Mesenteric fat pad (tissue), 1 donor: Measurements from ENCODE around the gene NOA1. TPM values are rescaled to one million over a fixed set of nuclear protein-coding genes. Genes with fewer than 3 reads are reported as not detected.
"Not testable (repeated sequence)": the region's sequence is repeated elsewhere in the genome, so short reads cannot be mapped to it uniquely, and the experiment has no call there.

ENCODE experiments used
- DNase-seq: peaks from one replicate; pipeline ENCODE4 v3.0.0-alpha.2; 2020; ENCODE audit warnings: low spot score
- total RNA-seq: library from RNA; stranded (reverse); fragmentation: NEBNext Ultra II Directional; extraction: Animal tissue kit (Norgen Biotek cat#: 25700); gene quantifications from one replicate; pipeline ENCODE4 v1.2.1, GENCODE V29; 2021
- donor health status: DM: yes; HTN: yes; CAD: no.

NOA1 gene
- total RNA-seq, 1 donor from 2014 or later, result 10.5 TPM

DNA sequence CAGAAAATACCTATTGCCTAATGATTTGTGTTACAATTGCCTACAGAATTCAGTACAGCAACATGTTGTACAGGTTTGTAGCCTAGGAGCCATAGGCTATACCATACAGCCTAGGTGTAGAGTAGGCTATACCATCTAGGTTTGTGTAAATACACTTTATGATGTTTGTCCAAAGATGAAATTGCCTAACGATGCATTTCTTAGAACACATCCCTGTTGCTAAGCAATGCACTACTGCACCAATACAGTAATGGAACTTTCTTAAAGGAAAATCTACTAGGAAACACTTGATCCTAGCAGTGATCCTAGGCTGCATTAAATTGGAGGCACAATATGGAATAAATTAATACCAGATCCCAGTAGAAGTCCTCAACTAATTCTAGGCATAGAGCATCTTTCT, 18.3 kb downstream of the NOA1 start:
- DNase-seq, result no peak

DNA sequence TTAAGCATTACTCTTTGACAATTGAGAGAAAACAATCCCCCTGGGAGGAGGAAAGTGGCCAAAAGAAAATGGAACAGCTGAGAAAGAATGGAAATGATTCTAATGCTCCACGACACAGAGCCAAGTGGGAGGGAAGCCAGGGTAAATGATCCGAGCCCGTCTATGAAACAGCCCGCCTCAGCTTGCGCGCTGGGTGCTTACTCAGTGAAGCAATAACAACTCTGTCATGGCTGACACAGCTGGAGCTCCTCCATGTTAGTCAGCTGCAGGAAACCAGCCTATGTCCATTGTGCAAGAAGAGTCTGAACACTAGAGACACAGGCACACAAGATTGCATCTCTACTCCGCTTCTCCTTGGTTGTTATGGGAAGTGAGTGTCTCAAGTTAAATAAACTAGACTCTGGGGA, 19.3 kb downstream of the NOA1 start:
- DNase-seq, result peak; percentile 93

DNA sequence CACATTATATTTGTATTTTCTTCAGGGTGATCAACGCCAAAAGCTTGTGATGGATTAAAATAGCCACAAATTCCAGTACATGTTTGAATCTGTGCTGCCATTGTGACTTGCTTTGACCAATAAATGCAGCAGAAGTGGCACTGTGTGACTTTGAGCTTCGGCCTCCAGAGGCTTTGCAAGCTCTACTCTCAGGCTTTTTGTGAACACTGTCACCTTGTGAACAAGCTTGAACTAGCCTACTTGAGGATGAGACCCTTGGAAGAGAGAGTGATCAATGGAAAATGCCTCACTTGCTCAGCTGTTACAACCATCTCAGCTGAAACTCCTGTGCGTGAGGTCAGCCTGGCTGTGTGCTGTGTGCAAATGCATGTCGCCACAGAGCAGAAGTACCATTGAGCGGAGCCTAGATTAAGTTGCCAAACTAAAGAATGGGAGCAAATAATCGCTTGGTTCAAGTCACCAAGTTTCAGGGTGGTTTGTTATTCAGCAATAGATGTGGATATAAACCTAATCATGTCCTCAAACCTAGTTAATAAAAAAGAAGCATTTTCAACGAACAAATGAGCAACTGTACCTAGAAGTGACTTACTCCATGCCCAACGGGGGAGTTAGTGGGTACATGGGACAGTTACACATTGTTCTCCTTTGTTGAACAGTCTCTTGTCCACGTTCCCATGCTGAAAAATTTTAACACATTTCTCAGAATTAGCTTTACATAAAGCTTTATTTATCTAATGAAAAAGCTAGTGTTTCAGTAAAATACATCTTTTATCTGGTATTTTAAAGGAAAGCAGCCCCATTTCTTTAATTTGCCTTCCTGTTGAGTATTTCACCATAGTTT, 23.5 kb downstream of the NOA1 start:
- no peak for DNase-seq

DNA sequence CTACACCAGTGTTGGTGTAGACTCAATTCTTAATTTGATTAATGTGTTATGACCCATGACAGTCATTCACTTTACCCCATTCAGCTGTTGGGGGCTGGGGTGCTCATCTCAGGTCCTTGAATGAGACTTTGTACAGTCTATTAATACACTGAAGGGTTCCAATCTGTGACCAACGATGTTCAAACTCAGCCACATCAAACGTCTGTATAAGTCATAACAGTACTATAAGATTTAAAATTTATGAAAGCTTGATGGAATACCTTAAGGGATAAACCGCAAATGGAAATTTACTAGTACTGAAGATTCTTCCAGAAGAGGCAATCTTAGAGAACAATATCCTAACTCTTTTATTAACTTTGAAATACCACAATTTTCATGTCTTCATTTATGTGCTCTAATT, 36.0 kb downstream of the NOA1 start:
- DNase-seq, result no peak

DNA sequence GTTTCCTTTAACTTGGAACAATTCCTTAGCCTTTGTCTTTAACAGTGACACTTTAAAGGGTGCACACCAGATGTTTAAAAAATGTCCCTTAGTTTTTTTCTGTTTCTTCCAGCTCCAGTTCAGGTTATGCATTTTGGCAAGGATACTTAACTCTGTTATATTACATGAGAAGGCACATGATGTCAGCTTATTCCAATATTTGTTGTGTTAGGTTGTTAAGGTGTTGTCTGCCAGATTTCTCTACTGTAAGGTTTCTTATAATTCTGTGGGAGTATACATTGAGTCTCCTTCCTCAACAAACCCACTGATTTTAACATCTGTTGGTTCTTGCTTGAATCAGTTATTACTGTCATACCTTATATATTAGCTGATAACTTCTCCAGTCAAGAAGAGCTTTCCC, 36.4 kb downstream of the NOA1 start:
- no peak for DNase-seq

DNA sequence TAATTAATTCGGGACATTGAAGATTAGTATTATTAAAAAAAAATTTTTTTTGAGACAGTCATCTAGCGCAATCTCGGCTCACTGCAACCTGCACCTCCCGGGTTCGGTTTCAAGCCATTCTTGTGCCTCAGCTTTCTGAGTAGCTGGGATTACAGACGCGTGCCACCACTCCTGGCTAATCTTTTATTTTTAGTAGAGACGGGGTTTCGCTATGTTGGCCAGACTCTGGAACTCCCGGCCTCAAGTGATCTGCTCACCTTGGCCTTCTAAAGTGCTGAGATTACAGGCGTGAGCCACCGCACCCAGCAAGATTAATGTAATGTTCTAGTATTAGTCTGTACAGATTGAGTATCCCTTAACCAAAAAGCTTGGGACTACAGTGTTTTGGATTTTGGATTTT, 37.0 kb downstream of the NOA1 start:
- no peak for DNase-seq

DNA sequence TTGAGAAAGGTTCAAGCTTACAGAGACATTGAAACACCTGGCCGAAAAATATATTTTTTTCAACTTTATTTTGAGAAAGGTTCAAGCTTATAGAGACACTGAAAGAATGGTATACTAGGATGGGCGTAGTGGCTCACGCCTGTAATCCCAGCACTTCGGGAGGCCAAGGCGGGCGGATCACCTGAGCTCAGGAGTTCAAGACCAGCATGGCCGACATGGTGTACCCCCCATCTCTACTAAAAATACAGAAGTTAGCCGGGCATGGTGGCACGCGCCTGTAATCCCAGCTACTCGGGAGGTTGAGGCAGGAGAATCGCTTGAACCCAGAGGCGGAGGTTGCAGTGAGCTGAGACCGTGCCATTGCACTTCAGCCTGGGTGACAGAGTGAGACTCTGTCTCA, 37.6 kb downstream of the NOA1 start:
- DNase-seq, result not testable (repeated sequence)

DNA sequence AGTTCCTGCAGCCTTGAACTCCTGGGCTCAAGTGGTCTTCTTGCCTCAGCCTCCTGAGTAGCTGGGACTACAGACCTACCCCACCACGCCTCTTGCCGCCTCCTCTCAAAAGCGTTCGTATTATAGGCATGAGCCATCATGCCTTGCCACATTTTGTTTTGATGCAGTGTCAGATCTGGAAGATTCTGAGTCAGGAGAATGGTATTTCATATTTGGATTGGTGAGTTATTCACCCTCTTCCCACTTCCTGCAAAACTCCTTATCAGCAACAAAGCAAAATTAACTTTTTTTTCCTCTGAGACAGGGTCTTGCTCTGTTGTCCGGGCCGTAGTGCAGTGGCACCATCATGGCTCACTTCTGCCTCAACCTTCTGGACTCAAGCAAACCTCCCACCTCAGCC, 40.1 kb downstream of the NOA1 start:
- no peak for DNase-seq

DNA sequence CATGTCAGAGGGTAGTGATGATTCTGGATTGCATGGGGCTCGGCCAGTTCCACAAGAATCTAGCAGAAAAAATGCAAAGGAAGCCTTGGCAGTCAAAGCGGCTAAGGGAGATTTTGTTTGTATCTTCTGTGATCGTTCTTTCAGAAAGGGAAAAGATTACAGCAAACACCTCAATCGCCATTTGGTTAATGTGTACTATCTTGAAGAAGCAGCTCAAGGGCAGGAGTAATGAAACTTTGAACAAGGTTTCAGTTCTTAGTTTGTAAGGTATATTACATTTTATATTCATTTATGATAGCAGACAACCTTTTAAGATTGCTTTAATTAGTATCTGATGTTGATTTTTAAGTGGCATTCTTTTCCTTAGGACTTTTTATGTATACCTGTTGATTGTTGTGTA, 45.5 kb downstream of the NOA1 start:
- no peak for DNase-seq

DNA sequence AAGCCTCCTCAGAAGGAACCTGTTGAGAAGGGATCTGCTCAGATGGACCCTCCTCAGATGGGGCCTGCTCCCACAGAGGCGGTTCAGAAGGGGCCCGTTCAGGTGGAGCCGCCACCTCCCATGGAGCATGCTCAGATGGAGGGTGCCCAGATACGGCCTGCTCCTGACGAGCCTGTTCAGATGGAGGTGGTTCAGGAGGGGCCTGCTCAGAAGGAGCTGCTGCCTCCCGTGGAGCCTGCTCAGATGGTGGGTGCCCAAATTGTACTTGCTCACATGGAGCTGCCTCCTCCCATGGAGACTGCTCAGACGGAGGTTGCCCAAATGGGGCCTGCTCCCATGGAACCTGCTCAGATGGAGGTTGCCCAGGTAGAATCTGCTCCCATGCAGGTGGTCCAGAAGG, 46.8 kb downstream of the NOA1 start:
- DNase-seq, result no peak

DNA sequence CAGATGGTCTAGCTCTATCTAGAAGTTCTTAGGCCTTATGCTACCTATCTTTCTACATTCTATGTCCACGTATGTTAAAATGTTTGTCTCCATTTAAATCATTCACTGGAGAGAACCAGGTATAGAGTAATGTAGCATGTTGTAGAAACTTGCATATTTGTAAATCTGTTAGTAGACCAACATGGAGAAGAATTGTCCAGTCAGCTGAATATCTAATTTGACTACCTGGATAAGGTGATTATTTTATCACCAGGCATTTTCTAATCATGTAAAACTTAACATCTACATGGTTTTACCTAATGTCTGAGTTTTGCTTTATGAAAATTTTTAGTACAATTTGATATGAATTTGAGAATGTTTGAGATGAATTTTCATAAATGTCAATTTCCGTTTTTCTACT, 50.2 kb downstream of the NOA1 start:
- DNase-seq, result no peak

DNA sequence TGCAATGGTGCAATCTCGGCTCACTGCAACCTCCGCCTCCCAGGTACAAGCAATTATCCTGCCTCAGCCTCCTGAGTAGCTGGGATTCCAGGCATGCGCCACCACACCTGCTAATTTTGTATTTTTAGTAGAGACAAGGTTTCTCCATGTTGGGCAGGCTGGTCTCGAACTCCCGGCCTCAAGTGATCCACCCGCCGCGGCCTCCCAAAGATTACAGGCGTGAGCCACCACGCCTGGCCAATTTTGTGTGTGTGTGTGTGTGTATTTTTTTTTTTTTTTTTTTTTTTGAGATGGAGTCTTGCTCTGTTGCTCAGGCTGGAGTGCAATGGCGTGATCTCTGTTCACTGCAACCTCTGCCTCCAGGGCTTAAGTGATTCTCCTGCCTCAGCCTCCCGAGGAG, 62.4 kb downstream of the NOA1 start:
- not testable (repeated sequence) for DNase-seq

DNA sequence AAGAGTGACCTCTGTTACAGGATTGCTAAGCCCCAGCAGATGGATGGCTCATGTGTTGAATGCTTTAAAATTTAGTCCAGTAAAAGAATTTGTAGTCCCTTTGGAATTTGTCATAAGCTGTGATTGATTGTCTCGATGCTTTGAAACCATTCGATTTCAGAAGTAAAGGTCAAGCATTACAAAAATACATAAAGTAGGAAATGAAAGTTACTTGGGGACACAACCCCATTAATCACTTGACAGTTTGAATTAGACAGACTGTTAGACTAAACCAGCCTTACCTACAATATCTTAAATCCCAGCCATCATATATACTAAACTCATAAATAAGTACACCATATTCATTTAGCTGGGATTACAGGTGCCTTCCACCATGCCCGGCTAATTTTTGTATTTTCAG, 63.1 kb downstream of the NOA1 start:
- DNase-seq, result no peak

Other genes starting within 250 kb of the NOA1 start
- gene SPINK2, start 155.9 kb downstream of the NOA1 start, total RNA-seq, result not detected
- gene REST, start 69.7 kb downstream of the NOA1 start, total RNA-seq, result 32.1 TPM
- gene POLR2B, start 1.3 kb upstream of the NOA1 start, total RNA-seq, result 66.9 TPM
- gene IGFBP7, start 132.8 kb upstream of the NOA1 start, total RNA-seq, result 558 TPM